ENCODE data around the gene ABHD17A. TPM values are rescaled to one million over a fixed set of nuclear protein-coding genes. Genes with fewer than 3 reads are reported as not detected.

Gene ABHD17A
- polyA plus RNA-seq, 4 donors, result 49.1 to 79.6 (median 62.0) TPM

- Histone ChIP-seq H3K36me3 (ENCODE audit: control insufficient read depth in 3 of 3, insufficient read depth in 2 of 3, low read depth in 1 of 3, low read length in 3 of 3) (peaks cover 0 to 46% (median 0%) of the 10 kb centered on the region in 3 donors), H3K4me1 (ENCODE audit: control insufficient read depth in 3 of 3, insufficient read depth in 2 of 3, low read depth in 1 of 3, low read length in 2 of 3) (peaks cover 5 to 34% (median 6%) of the 10 kb centered on the region in 3 donors), H3K27me3 (ENCODE audit: control insufficient read depth in 3 of 3, insufficient read depth in 3 of 3, low read length in 3 of 3) (no peaks in the 10 kb centered on the region), H3K4me3 (ENCODE audit: low read depth in 1 of 3, low read length in 3 of 3) (peak within 1 kb of the TSS; percentile 86 to 95 (median 88)), H3K27ac (ENCODE audit: low read depth in 1 of 3, low read length in 2 of 3) (peak within 1 kb of the TSS; percentile 94 to 99 (median 95)), H3K9me3 (ENCODE audit: control insufficient read depth in 2 of 2, insufficient read depth in 1 of 2, low read depth in 1 of 2, low read length in 1 of 2) (no peaks in the 10 kb centered on the region)
- 2 to 3% (median 2%) methylated on average over 30 to 60 of the region's 60 CpGs for WGBS, 3 donors
- FAIRE-seq, result no peak
- DNase-seq, result peak; percentile 97 to 100
Observed at GRCh38 chr19:1848399-1849131, 36.7 kb downstream of the ABHD17A start, which contains the start of gene REXO1. REXO1 (minus strand) TSS chr19:1848483; CDS start chr19:1848358, 125 bp downstream.

GRCh38 chr19:1847684-1848398, 37.5 kb downstream of the ABHD17A start:
- 0% methylated on average over 46 to 72 of the region's 72 CpGs for WGBS, 3 donors
- FAIRE-seq, result no peak
- H3K4me1 ChIP-seq (ENCODE audit: control insufficient read depth in 3 of 3, insufficient read depth in 2 of 3, low read depth in 1 of 3, low read length in 2 of 3), result peaks cover 4 to 27% (median 6%) of the 10 kb centered on the region in 3 donors

GRCh38 chr19:1847348-1847683, 38.0 kb downstream of the ABHD17A start:
- Histone ChIP-seq H3K4me3 (ENCODE audit: low read depth in 1 of 3, low read length in 3 of 3) (peak overlapping the region; percentile 86 to 95 (median 88)), H3K36me3 (ENCODE audit: control insufficient read depth in 3 of 3, insufficient read depth in 2 of 3, low read depth in 1 of 3, low read length in 3 of 3) (peaks cover 0 to 45% (median 0%) of the 10 kb centered on the region in 3 donors), H3K27ac (ENCODE audit: low read depth in 1 of 3, low read length in 2 of 3) (peak overlapping the region in 2 of 3 donors; percentile 69 to 99), H3K9me3 (ENCODE audit: control insufficient read depth in 2 of 2, insufficient read depth in 1 of 2, low read depth in 1 of 2, low read length in 1 of 2) (no peaks in the 10 kb centered on the region), H3K4me1 (ENCODE audit: control insufficient read depth in 3 of 3, insufficient read depth in 2 of 3, low read depth in 1 of 3, low read length in 2 of 3) (peaks cover 4 to 22% (median 6%) of the 10 kb centered on the region in 3 donors), H3K27me3 (ENCODE audit: control insufficient read depth in 3 of 3, insufficient read depth in 3 of 3, low read length in 3 of 3) (no peaks in the 10 kb centered on the region)
- DNase-seq, result no peak
- 2 to 6% (median 3%) methylated on average over 12 of the region's 12 CpGs for WGBS, 3 donors
- no peak for FAIRE-seq

More at GRCh38 chr19:1847684-1848398, 37.5 kb downstream of the ABHD17A start:
- peak; percentile 31 to 68 for DNase-seq
- Histone ChIP-seq H3K9me3 (ENCODE audit: control insufficient read depth in 2 of 2, insufficient read depth in 1 of 2, low read depth in 1 of 2, low read length in 1 of 2) (no peaks in the 10 kb centered on the region), H3K36me3 (ENCODE audit: control insufficient read depth in 3 of 3, insufficient read depth in 2 of 3, low read depth in 1 of 3, low read length in 3 of 3) (peaks cover 0 to 44% (median 0%) of the 10 kb centered on the region in 3 donors), H3K4me3 (ENCODE audit: low read depth in 1 of 3, low read length in 3 of 3) (peak overlapping the region; percentile 86 to 95 (median 88)), H3K27ac (ENCODE audit: low read depth in 1 of 3, low read length in 2 of 3) (peak overlapping the region; percentile 94 to 99 (median 95)), H3K27me3 (ENCODE audit: control insufficient read depth in 3 of 3, insufficient read depth in 3 of 3, low read length in 3 of 3) (no peaks in the 10 kb centered on the region)

GRCh38 chr19:1846517-1847204, 38.6 kb downstream of the ABHD17A start:
- Histone ChIP-seq H3K36me3 (ENCODE audit: control insufficient read depth in 3 of 3, insufficient read depth in 2 of 3, low read depth in 1 of 3, low read length in 3 of 3) (peaks cover 0 to 46% (median 0%) of the 10 kb centered on the region in 3 donors), H3K4me3 (ENCODE audit: low read depth in 1 of 3, low read length in 3 of 3) (peak overlapping the region in 2 of 3 donors; percentile 86 to 88), H3K4me1 (ENCODE audit: control insufficient read depth in 3 of 3, insufficient read depth in 2 of 3, low read depth in 1 of 3, low read length in 2 of 3) (peaks cover 4 to 17% (median 6%) of the 10 kb centered on the region in 3 donors), H3K27ac (ENCODE audit: low read depth in 1 of 3, low read length in 2 of 3) (no peak overlapping the region), H3K27me3 (ENCODE audit: control insufficient read depth in 3 of 3, insufficient read depth in 3 of 3, low read length in 3 of 3) (no peaks in the 10 kb centered on the region), H3K9me3 (ENCODE audit: control insufficient read depth in 2 of 2, insufficient read depth in 1 of 2, low read depth in 1 of 2, low read length in 1 of 2) (no peaks in the 10 kb centered on the region)
- DNase-seq (no peak), FAIRE-seq (no peak)
- WGBS, 3 donors, result 78 to 81% (median 78%) methylated on average over 29 of the region's 29 CpGs

GRCh38 chr19:1845642-1846041, 39.7 kb downstream of the ABHD17A start:
- Histone ChIP-seq H3K36me3 (ENCODE audit: control insufficient read depth in 3 of 3, insufficient read depth in 2 of 3, low read depth in 1 of 3, low read length in 3 of 3) (peaks cover 0 to 54% (median 0%) of the 10 kb centered on the region in 3 donors), H3K9me3 (ENCODE audit: control insufficient read depth in 2 of 2, insufficient read depth in 1 of 2, low read depth in 1 of 2, low read length in 1 of 2) (no peaks in the 10 kb centered on the region), H3K27me3 (ENCODE audit: control insufficient read depth in 3 of 3, insufficient read depth in 3 of 3, low read length in 3 of 3) (no peaks in the 10 kb centered on the region), H3K27ac (ENCODE audit: low read depth in 1 of 3, low read length in 2 of 3) (no peak overlapping the region), H3K4me3 (ENCODE audit: low read depth in 1 of 3, low read length in 3 of 3) (no peak overlapping the region), H3K4me1 (ENCODE audit: control insufficient read depth in 3 of 3, insufficient read depth in 2 of 3, low read depth in 1 of 3, low read length in 2 of 3) (peaks cover 4 to 19% (median 8%) of the 10 kb centered on the region in 3 donors)
- 85 to 92% (median 88%) methylated on average over 11 of the region's 11 CpGs for WGBS, 3 donors
- FAIRE-seq (no peak), DNase-seq (no peak)

GRCh38 chr19:1845125-1845515, 40.2 kb downstream of the ABHD17A start:
- Histone ChIP-seq H3K27ac (ENCODE audit: low read depth in 1 of 3, low read length in 2 of 3) (no peak overlapping the region), H3K9me3 (ENCODE audit: control insufficient read depth in 2 of 2, insufficient read depth in 1 of 2, low read depth in 1 of 2, low read length in 1 of 2) (no peaks in the 10 kb centered on the region), H3K4me1 (ENCODE audit: control insufficient read depth in 3 of 3, insufficient read depth in 2 of 3, low read depth in 1 of 3, low read length in 2 of 3) (peaks cover 4 to 22% (median 8%) of the 10 kb centered on the region in 3 donors), H3K27me3 (ENCODE audit: control insufficient read depth in 3 of 3, insufficient read depth in 3 of 3, low read length in 3 of 3) (no peaks in the 10 kb centered on the region), H3K36me3 (ENCODE audit: control insufficient read depth in 3 of 3, insufficient read depth in 2 of 3, low read depth in 1 of 3, low read length in 3 of 3) (peaks cover 0 to 57% (median 0%) of the 10 kb centered on the region in 3 donors), H3K4me3 (ENCODE audit: low read depth in 1 of 3, low read length in 3 of 3) (no peak overlapping the region)
- FAIRE-seq (no peak), DNase-seq (no peak)
- 87 to 94% (median 87%) methylated on average over 15 to 16 of the region's 16 CpGs for WGBS, 3 donors

- Histone ChIP-seq H3K9me3 (ENCODE audit: control insufficient read depth in 2 of 2, insufficient read depth in 1 of 2, low read depth in 1 of 2, low read length in 1 of 2) (no peaks in the 10 kb centered on the region), H3K4me3 (ENCODE audit: low read depth in 1 of 3, low read length in 3 of 3) (no peak overlapping the region), H3K27ac (ENCODE audit: low read depth in 1 of 3, low read length in 2 of 3) (no peak overlapping the region), H3K27me3 (ENCODE audit: control insufficient read depth in 3 of 3, insufficient read depth in 3 of 3, low read length in 3 of 3) (no peaks in the 10 kb centered on the region), H3K36me3 (ENCODE audit: control insufficient read depth in 3 of 3, insufficient read depth in 2 of 3, low read depth in 1 of 3, low read length in 3 of 3) (peaks cover 0 to 62% (median 0%) of the 10 kb centered on the region in 3 donors), H3K4me1 (ENCODE audit: control insufficient read depth in 3 of 3, insufficient read depth in 2 of 3, low read depth in 1 of 3, low read length in 2 of 3) (peaks cover 4 to 26% (median 9%) of the 10 kb centered on the region in 3 donors)
- FAIRE-seq, result no peak
- WGBS, 3 donors, result 49 to 75% (median 73%) methylated on average over 19 of the region's 19 CpGs
- no peak for DNase-seq
Observed at GRCh38 chr19:1844513-1845124, 40.7 kb downstream of the ABHD17A start.

Measured in small intestine (tissue), 7 donors.